GM20431 (cell line): Measurements from ENCODE around the gene C1orf146.
"Not testable (repeated sequence)": the region's sequence is repeated elsewhere in the genome, so short reads cannot be mapped to it uniquely, and the experiment has no call there.

Source experiments
- in situ Hi-C: fragments of 300-500 bp; cut with MseI, MboI; formaldehyde crosslinking; loops from one replicate; pipeline ENCODE4 v1.15.0; 2020; ENCODE audit warnings: low sequenced_read_pairs; ENCODE audit not compliant: unreplicated experiment

Gene C1orf146

GRCh38 chr1:92262516-92262915, 44.8 kb downstream of the C1orf146 start:
- in situ Hi-C loops, result no loop called here

GRCh38 chr1:92273039-92273438, 55.3 kb downstream of the C1orf146 start:
- in situ Hi-C loops, result no loop called here

GRCh38 chr1:92274939-92275338, 57.2 kb downstream of the C1orf146 start:
- in situ Hi-C loops, result no loop called here

GRCh38 chr1:92276082-92276481, 58.4 kb downstream of the C1orf146 start:
- in situ Hi-C loops, result no loop called here

- in situ Hi-C loops, result no loop called here
Measured at GRCh38 chr1:92277105-92277723, 59.5 kb downstream of the C1orf146 start.

GRCh38 chr1:92279781-92280180, 62.1 kb downstream of the C1orf146 start:
- in situ Hi-C loops, result not testable (repeated sequence)

- in situ Hi-C loops, result not testable (repeated sequence)
Measured at GRCh38 chr1:92281411-92281810, 63.7 kb downstream of the C1orf146 start.

GRCh38 chr1:92291372-92291999, 73.8 kb downstream of the C1orf146 start:
- in situ Hi-C loops, result no loop called here
